Urothelium cell line (cell line): ENCODE measurements around the gene DNAJC17.

ENCODE experiments used
- DNase-seq: peaks from one replicate; pipeline ENCODE4 v3.0.0; 2011; ENCODE audit warnings: low spot score, mixed read lengths
- FAIRE-seq: peaks from 2 replicates; lab custom pipeline; 2011; peaks lifted over from hg19 to GRCh38; lab: Jason Lieb, UNC

The DNAJC17 gene

DNA sequence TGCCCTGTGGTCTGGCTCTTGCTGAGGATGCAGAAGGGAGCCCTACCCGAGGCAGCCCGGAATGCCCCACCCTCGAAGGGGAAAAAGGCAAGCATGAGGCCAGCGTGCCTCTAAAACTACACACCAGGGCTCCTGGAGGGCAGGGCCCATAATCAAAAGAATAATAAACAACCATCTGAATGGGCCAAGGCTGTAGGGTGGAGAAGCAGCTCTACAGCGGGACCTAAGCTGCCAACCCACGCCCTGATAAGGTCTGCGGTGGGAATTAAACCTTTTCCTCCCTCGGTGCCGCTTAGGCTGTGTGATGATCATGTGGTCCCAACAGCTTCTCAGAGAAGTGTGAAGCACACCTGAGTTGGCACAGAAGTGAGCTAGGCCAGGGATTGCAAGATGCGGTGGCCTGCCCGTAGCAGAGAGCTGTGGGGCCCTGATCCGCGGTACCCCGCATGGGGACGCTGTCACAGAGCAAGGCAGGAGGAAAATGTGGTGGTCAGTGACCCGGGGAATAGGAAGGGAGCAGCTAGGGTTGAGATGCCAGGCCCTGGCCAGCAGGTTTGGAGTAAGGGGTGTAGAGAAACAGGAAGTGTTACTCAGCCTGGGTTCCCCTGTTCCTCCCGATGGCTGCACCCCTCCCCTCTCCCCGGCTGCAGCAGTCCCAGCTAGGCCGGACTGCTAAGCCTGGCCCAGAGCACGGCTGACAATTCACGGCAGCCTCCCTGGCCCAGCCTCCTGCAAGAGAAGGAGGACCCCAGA lies 38.6 kb downstream of the DNAJC17 start:
- no peak for FAIRE-seq
- DNase-seq = no peak

DNA sequence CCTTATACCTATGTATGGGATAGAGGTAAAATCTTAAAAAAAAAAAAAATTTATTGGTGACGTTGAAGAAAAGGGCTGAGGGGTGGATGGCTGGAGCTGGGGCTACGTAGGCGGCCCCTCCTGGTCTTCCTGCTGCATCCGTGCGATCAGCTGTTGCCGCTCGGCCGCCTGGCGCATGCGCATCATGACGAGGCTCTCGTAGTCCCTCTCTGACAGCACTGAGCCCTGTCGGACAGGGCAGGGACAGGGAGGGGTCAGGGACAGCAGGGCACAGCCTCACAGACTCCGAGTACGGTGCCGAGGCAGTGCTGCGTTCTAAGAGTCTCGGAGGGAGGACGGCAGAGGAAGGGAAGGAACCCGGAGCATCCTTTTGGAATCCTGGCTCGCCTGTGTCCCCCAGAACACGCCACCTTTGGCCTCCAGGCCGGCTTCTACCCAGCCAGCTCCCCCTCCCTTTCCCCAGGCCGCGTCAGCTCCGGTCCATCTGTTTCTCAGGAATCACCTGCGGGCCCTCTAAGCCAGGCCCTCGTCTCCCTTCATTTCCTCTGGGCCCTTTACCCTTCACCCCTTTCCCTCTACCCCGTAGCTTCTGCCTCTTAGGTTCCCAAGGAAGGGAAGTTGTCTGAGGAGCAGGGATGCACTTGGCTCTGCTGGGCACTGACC lies 39.3 kb downstream of the DNAJC17 start:
- FAIRE-seq (no peak), DNase-seq (no peak)

DNA sequence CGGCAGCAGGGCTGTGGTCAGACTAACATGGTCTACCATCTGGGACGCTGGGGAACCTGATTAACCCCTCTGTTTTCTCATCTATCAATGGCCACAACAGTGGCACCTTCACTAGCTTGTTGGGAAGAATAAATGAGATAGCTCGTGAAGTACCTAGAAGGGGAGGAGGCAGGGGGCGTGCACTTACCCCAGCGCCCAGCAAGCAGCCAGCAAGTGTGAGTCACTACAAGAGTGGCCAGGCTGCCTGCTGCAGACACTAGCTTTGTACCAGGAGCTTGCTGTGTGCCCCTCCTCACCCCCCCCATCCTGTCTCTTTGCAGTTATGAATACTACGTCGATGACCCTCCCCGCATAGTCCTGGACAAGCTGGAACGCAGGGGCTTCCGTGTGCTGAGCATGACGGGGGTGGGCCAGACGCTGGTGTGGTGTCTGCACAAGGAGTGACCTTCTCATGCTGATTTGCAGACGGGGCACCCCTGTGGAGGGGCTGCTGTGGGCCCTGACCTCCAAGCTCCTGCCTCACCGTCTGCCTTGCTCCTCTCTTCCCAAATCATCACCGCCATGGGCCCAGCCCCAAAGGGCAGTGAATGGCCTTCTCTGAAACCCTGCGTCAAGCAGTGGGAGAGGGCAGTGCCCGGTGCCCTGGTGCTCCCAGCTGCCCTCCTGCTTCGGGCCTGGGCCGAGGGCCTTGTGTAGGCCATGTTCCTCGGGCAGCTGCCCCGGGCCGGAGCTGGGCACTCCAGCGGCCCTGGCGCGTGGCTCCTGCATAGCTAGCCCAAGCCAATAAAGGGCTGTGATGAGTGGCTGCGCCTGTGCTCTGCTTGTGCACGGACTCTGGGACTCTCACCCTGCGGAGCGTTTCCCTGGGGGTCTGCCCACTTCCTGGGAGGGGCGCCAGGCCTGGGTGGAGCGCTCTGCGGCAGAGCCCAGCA lies 40.1 kb downstream of the DNAJC17 start:
- DNase-seq = peak; percentile 70

DNA sequence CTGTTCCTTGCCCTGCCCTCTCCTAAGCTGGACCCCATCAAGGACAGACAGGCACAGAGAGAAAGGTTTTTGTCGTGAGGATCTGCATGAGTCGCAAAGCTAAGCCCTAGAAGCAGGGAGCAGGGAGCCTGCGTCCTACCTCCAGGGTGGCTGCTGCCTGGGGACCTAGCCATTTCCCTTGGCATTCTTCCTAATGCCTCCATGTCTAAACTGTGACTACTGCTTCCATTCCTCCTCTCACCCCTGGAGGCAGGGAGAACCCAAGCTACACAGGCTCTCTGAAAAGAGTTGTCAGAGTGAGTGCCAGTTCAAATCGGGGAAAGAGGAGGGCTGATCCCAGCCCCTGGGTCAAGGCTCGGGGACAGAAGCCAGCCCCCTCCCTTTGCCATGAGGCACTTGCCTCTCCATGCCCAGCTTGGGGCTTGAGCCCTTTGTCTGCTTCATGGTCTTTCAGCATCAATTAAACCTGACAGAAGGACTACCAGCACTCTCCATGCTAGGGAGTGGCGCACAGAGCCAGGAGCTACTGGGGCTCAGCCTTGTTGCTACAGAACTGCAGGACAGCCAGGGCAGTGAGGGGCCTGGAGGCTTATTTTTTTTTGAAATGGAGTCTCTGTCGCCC lies 41.0 kb downstream of the DNAJC17 start:
- FAIRE-seq (no peak), DNase-seq (no peak)

More for the DNA sequence above, 40.1 kb downstream of the DNAJC17 start:
- no peak for FAIRE-seq

DNA sequence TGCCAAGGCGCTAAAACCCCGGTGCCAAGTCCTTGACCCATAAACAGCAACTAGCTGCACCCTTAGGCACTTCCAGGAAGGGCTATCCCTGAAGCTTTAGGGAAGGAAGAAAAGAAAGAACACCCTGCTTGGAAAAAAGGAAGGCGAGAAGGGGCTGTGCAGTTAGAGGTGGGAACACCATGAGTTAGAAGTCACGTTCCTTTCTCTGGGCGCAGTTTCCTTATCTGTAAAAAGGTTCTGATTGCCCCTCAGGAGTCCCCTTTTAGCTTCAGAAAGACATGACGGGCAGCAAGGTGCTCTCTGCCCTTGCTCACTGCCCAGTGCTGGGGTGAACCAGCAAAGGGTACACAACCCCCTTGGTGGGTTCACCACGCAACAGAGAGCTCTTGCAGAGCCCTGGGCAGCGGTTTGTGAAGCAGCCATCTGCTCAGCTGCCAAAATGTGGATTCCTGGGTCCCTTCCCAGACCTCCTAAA lies 42.6 kb downstream of the DNAJC17 start:
- FAIRE-seq = no peak
- no peak for DNase-seq

DNA sequence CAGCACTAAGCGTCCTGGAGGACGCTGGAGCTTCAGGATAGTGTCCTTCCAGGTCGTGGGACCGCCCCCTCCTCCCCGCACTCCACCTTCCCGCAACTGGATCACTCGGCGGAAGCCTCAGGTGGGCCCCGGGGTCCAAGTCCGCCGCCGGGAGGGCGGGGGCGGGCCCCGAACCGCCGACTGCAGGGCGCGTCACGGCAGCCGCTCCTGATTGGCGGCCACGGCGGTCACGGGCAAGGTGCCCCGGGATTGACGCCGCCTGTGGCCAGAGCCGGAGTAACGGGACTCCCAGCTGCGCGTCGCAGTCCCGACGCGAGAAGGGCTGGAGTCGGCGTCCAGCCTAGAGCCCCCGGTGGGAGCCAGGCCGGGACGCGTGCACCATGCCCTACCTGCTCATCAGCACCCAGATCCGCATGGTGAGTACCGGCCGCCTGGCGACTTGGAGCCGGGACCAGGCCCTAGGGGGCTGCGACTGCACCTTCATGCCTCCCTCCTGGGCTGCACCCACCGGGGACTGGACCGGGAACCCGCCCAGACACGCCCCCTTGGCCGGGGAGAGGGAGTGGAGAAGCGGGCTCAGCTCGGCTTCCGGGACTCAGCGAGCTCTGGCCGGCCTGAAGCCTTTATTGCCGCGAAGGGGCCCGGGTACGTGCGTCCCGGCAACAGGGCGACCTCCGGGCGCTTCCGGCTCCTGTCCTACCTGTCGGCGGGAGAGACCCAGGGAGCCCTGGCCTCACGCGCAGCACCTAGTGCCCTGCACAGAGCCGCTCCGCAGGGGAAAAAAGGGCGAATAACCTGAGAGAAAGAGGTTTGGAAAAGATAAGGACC lies 43.3 kb downstream of the DNAJC17 start, which contains the start of gene GCHFR:
TSS of gene GCHFR (plus strand) at position 268 of the 828 bp plus-strand sequence. CDS start at position 381, 113 bp downstream.
- no peak for DNase-seq
- no peak for FAIRE-seq

DNA sequence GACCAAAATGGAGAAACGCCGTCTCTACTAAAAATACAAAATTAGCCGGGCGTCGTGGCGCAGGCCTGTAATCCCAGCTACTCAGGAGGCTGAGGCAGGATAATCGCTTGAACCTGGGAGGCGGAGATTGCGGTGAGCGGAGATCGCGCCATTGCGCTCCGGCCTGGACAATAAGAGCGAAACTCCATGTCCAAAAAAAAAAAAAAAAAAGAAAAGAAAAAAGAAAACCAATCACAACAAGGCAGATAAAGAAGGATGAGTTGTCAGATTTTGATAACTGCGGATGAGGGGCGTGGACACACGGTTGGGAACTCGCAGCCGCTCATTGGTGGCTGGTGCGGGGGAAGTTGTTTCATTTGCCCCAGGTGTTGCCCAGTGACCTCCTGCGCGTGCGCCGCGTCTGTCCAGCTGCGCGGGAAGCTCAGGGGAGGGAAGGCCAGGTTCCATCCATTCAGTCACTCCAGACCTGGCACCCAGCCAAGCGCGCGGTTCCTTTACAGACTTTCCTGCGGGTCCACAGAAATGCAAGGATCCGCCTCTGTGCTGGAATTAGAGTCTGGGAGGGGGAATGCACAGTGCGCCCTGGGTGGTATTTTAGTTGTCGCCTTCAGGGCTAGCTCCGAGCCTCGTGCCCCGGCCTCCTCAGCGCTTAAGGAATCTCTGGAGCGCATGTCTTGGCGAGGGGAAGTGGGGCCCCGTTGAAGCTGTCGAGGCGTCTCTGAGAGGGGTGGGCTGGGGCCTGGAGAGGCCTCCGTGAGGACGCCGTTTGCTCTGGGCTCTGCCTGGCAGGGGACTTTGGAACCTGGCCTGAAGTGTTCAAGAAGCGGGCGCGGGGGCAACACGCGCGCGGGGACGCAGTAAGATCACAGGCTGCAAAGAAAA lies 44.1 kb downstream of the DNAJC17 start:
- no peak for DNase-seq
- FAIRE-seq = no peak

DNA sequence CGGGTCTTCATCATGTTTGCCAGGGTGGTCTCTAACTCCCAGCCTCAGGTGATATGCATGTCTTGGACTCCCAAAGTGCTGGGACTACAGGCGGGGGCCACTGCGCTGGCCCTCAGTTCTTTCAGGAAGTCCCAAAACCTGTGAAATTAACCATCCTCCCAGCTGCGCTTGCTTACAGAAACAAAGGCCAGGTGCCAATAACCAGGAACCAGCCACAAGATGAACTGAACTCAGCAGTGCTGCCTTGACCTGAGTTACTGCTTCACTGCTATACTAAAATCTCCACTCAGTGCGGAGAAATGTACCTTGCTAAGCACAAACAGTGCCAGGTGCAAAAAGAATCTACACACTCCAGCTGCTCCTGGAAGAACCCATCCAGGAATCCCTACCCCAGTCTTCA lies 47.3 kb downstream of the DNAJC17 start:
- DNase-seq (no peak), FAIRE-seq (no peak)

DNA sequence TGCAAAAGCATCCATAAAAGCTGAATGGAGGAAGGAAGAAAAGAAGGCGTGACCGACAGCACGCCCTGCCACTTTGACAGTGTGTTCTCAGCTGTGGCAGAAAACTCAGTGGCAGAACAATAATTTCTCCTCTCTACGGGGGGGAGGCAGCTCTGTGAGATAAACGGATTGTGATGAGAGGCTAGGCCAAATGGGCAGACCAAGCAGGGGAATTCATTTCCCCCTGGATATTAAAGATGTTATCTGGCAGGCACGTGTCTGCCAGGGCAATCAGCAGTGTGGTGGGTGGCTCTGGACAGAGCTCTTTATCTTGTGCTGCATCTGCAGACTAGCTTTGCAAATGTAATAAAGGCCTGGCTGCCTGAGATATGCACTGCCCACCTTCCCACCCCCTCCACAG lies 50.3 kb downstream of the DNAJC17 start:
- no peak for DNase-seq
- no peak for FAIRE-seq

DNA sequence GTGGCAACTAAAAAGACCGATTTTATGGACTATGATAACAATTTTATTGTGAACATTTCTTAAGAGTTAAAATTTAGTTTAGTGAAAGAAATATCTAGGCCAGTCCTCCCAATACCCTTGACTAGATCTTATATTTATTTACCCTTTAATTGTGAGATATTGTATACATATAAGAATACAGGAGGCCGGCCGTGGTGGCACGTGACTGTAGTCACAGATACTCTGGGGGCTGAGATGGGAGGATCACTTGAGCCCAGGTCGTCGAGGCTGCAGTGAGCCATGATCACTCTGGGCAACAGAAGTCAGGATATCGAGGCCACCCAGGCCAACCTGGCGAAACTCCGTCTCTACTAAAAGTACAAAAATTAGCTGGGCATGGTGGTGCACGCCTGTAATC lies 51.5 kb downstream of the DNAJC17 start:
- FAIRE-seq (no peak), DNase-seq (no peak)

DNA sequence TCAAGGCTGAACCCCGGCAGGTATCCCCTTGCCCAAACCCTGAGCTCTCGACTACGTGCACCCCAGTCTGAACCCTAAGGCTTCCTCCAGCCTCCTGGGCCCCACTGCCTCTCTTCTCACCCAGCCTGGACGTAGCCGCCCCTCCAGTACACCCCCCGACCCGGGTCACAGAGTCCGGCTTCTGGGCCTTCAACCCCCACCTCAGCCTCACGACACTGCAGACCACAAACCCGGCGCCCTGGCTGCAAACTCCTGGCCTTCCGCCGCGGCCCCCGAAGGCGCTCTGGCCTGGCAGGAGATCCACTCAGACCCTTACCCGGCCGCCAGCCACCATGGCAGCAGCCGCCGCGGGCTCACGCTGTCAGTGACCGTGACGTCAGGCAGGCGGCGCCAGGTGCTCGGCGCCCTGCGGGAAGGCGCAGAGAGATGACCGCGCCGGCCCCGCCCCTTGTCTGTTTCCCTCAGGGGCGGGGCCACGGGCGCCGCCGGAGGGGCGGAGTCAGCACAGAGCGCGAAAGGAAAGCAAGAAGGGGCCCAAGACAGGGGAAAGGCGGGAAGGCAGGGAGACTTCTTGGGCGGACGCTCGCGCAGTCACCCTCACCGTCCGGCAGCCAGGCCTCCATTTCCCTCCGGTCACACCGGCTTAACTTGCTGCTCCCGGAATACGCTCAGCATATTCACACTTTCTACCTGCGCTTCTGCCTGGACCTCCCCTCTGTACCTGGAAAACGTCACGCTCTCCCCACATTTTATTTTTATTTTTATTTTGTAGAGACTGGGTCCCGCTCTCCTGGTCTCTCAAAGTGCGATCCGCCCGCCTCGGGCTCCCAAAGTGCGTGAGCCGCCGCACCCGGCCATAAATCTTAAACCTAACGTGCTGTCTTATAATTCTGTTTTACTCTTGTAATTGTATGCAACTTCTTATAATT lies 52.1 kb downstream of the DNAJC17 start, which contains the start of gene RMDN3:
TSS of gene RMDN3 (minus strand) at position 372 of the 929 bp plus-strand sequence. CDS start 471 bp downstream, outside the sequence.
- peak; percentile 82 for FAIRE-seq

DNA sequence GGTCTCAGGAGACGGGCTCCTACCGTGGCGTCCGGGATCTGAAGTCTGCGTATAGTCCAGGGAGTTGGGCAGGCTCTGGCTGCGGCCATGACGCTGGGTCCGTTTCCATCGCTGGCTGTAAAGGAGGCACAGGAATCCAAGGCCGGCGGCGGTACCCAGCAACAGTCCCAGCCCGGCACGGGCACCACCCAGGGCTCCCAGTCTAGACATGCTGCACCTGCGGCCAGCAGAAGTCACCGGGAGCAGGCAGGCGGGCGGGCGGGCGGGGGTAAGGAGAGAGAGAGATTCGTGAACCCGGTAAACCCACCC lies 52.7 kb downstream of the DNAJC17 start:
- DNase-seq = no peak
- no peak for FAIRE-seq

More for the DNA sequence above, 52.1 kb downstream of the DNAJC17 start, which contains the start of gene RMDN3:
- peak; percentile 97 for DNase-seq

DNA sequence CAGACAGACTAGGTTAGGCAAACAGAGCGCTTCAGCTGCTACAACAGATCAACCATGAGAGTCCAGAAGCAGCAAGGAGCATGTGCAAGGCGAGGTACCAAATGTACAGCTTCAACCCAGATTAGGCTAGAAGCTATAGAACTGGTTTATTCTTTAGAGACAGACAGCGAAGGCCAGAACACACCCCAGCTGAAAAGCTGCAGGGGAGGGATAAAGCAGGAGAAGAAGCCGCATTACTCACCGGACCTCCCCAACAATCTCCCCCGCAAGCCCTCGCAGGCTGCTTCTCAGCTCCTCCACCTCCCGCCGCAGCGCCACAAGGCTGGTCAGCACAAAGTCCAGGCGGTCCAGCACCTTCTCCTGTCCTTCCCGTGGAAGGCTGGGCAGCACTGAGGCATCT lies 55.5 kb downstream of the DNAJC17 start:
- DNase-seq (no peak), FAIRE-seq (no peak)

DNA sequence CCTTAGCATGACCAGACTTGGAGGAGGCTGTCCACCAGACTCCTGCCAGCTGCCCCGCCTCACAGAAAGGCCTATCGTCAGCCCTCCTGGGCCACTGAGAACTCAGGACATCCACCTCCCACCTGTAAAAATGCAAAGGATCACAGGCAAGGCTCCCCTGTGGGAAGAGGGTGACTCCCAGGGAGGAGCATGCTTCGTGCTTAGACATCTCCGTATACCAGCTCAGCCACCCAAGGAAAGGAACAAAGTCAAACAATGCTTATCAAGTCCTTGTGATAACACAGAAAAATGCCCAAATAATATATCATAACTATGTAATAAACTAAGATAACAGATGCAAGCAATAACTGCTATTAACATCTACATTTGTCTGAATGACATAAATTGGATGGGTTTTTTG lies 56.4 kb downstream of the DNAJC17 start:
- FAIRE-seq = no peak
- no peak for DNase-seq

DNA sequence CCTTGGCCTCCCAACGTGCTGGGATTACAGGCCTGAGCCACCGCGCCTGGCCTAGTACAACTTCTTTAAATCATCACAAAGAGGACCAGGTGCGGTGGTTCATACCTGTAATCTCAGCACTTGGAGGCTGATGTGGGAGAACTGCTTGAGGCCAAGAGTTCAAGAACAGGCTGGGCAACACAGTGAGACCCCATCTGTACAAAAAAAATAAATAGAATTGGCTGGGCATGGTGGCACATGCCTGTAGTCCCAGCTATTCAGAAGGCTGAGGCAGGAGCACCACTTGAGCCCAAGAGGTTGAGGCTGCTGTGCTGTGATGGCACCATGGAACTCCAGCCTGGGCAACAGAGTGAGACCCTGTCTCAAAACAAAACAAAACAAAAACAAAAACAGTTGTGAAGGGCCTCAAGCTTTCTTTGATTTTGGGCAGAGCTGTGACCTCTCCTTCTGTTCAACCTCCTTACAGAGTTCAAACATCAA lies 58.1 kb downstream of the DNAJC17 start:
- FAIRE-seq = no peak

DNA sequence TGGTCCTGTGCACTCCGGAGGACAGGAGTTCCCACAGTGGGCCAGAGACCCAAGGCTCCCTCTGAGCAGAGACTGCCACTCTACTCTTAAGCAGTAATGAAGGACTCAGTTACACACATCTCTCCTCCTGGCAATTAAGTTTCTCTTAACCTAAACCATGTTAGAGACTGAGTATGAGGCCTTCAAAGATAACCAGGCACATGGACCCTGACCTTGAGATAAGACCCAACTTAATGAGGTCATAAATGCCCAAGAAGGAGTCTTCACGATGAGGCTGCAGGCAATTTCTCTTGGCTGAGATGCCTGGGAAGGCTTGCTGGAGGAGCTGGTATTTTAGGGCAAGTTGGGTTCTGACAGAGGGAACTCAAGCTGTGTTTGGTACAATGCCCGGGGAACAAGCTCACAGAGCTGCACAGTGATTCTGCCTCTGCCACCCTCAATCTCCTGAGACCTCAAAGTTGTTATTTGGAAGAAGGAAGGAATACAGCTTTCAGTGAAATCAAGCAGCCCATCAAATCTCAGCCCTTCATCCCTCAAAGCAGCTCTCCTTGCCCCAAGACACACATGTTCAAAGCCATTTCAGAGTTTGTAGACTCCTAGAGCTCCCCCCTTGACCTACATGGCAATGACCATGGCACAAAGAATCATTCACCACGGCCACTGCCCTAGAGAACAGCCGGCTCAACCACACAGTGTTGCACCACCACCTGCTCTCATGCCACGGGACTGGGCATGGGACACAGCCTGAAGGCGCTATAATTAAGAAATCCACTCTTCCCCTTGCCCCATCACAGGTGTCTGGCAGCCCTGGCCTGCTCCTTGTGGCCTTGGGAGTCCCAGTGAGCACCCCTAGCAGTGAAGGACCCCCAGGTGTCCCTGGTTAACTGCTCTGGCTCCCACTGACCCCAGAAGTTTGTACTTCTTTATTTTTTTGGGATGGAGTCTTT lies 59.3 kb downstream of the DNAJC17 start:
- FAIRE-seq (no peak), DNase-seq (no peak)

More for the DNA sequence above, 58.1 kb downstream of the DNAJC17 start:
- no peak for DNase-seq
